ENCODE data around the gene LENEP.

Gene LENEP, protein sequence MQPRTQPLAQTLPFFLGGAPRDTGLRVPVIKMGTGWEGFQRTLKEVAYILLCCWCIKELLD

DNA sequence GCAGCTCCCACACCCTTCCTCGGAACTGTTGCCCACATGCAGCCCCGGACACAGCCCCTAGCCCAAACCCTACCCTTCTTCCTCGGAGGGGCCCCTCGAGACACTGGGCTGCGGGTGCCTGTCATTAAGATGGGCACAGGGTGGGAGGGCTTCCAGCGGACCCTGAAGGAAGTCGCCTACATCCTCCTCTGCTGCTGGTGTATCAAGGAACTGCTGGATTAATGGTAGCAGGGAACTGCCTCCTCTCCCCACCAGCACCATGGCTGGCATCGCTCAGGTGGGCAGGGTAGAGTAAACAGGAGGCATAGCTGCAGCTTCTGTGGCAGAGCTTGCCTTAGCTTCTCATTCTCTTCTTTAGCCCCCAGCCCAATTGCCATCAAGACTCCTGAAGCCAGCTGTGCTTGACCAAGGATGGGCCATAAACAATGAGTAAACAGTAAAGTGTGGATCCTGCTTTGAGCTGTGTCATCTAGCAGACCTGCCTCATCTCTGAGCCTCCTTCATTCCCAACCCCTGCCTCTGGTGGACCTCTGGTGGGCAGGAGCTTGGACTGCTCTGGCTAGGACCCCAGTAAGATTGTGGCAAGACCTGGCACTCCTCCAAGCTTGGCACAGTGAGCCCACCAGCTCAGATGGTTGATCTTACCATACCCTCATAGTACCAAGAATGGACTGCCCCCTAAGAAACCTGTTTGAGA, at the start of gene LENEP:
Gene LENEP, plus strand, starts transcription at position 15 of the 697 bp plus-strand sequence. Its CDS starts 22 bp downstream, at position 37.
- DNase-seq (ENCODE audit: low read depth) = no peak
- TF ChIP-seq, protein P1, sequence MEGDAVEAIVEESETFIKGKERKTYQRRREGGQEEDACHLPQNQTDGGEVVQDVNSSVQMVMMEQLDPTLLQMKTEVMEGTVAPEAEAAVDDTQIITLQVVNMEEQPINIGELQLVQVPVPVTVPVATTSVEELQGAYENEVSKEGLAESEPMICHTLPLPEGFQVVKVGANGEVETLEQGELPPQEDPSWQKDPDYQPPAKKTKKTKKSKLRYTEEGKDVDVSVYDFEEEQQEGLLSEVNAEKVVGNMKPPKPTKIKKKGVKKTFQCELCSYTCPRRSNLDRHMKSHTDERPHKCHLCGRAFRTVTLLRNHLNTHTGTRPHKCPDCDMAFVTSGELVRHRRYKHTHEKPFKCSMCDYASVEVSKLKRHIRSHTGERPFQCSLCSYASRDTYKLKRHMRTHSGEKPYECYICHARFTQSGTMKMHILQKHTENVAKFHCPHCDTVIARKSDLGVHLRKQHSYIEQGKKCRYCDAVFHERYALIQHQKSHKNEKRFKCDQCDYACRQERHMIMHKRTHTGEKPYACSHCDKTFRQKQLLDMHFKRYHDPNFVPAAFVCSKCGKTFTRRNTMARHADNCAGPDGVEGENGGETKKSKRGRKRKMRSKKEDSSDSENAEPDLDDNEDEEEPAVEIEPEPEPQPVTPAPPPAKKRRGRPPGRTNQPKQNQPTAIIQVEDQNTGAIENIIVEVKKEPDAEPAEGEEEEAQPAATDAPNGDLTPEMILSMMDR (conservative IDR thresholded peaks at IDR 0.05; ENCODE audit: low read depth, low read length) = no peak
- no peak within 1 kb of the TSS for H3K4me3 ChIP-seq (ENCODE audit: low read length)

DNA sequence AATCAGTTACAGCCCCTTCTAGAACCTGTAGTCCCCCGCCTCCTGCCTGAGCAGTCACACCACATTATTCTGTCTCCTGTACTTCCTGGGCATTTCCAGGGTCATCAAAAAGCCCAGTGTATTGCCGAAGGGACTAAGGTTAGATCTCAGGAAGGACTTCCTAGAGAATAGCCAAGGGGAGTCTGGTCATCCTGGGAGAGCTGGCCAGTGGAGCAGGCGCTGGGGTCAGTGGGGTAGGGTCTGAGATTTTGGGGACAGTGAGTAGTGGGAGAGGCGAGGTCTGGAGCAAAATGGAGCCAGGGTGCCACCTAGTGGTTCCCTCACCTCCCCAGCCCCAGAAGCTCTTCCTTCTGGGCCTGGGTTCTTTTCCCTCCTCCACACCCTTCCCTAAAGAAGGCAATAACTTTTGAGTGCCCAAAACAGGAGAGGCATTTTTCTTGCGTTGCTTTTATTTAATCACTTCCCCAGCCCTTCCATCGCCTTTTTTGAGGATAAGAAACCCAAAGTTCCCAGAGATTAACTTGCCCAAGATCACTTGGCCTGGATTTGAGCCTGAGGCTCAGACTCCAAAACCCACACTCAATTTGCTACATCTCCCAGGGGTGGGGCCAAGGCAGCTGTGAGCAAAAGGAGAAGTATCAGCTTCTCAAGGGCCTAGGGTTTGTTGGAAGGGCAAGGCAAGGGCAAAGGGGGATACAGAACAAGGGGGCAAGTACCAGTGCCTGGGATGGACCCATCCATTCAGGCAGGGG, 49.6 kb upstream of the LENEP start:
- TF ChIP-seq, protein P1 (conservative IDR thresholded peaks at IDR 0.05; ENCODE audit: low read depth, low read length) = peak; percentile 90
- no peak overlapping the region for H3K4me3 ChIP-seq (ENCODE audit: low read length)
- DNase-seq (ENCODE audit: low read depth) = no peak

DNA sequence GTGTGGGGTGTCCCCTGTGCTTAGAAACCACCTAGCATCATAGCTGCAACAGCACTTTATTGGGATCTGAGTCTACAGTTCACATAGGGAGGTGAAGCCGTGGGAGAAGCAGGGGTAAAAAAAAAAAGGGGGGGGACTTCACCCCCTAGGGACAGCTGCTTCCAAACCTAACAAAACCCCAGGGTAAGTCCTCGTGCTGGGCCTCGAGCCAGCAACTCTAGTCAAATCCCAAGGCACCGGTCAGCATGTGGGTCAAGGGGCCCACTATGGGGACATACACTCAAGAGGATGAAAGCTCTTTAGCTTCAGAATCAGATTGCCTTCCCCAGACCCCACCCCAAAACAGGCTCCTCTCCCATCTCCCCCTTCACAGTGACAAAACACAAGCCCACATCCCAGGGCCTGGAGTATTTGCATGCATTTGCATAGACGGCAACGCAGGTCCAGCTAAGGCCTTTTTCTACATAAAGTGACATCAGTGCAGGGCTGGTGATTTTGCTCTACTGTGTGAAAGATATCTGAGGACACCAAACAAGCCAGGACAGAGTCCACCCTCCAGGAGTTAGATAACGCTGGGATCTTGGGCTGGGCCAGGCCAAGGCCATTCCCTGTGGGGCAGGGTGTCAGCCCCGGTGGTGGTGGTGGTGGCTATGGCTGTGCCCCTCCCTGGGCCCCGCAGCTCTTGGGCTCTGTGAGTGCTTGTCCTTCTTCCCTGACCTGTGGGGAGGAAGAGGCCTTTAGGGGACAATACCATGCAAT, 48.8 kb upstream of the LENEP start:
- no peak overlapping the region for H3K4me3 ChIP-seq (ENCODE audit: low read length)
- no peak for DNase-seq (ENCODE audit: low read depth)
- TF ChIP-seq, protein P1 (conservative IDR thresholded peaks at IDR 0.05; ENCODE audit: low read depth, low read length) = no peak

DNA sequence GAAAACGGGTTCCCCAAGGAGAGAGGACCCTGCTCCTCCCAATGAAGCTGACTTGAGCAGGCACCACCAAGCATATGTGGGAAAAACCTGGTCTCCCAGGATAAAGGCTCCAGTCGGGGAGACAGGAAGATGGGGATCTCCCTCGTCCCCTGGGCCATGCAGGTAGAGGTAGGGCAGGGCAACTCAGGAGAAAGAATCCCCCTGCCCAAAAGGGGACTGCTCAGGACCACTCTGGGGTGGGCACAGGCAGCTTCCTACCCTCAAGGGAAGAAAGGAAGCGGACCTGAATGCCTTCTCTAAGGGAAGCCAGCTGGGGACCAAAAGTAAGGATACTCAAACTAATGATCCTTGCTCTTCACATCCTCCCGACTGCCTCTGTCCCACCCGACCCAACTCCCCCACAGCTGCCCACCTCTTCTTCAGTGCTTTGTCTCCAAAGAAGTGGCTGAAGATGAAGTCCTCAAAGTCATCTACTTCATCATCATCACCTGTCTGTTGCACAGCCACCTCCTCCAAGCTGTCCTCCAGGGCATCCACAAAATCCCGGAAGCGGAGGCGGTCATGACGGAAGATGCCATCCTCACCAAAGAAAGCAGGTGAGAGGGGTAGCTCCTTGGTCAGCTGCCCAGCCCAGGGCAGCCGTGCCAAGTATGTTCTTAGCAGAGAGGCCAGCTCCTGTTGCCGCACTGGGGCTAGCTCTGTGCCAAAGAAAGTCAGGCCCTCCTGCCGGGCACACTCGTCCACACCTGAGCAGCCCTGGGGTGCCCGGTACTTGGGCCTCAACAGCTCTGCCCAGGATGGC, 48.0 kb upstream of the LENEP start:
- TF ChIP-seq, protein P1 (conservative IDR thresholded peaks at IDR 0.05; ENCODE audit: low read depth, low read length) = no peak
- no peak overlapping the region for H3K4me3 ChIP-seq (ENCODE audit: low read length)
- DNase-seq (ENCODE audit: low read depth) = no peak

DNA sequence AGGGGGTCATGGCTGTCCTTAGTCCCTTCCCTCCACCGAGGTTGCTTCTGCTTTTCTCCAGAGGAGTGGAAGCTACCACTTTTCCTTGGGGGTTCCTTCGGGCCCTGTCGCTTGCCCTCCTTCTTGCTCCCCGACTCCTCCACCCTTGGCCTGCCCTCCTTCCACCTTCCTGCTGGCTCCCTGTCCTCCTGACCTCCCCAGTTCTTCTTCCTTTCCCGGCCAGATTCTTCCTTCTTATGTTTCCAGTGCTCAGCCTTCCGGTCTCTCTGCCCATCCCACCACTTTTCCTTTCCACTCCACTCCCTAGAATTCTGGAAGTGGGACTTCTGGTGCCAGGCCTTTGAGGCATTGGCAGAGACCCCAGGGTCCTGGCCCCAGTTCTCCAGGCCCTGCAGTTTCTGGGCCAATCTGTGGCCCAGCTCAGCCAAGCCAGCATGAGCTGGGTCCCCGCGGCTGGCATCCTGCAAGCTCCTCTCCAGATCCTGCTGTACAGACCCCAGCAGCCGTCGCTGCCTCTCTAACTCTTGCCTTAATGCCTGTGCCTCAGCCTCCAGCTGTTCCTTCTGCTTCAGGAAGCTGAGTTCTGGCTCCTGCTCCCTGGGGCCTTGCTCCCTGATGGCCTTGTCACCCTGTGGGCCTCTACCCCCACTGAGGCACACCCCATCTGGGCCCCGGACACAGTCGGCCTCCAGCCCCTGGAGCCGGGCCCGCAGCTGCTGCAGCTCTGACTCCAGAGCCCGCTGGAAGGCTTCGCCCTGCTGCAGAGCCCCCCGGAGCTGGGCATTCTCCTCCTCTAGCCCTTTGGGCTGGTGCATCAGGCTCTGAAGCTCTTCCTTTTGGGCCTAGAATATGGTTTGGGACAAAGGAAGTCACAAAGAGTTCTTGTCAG, 47.2 kb upstream of the LENEP start:
- DNase-seq (ENCODE audit: low read depth) = no peak
- TF ChIP-seq, protein P1 (conservative IDR thresholded peaks at IDR 0.05; ENCODE audit: low read depth, low read length) = no peak
- no peak overlapping the region for H3K4me3 ChIP-seq (ENCODE audit: low read length)

DNA sequence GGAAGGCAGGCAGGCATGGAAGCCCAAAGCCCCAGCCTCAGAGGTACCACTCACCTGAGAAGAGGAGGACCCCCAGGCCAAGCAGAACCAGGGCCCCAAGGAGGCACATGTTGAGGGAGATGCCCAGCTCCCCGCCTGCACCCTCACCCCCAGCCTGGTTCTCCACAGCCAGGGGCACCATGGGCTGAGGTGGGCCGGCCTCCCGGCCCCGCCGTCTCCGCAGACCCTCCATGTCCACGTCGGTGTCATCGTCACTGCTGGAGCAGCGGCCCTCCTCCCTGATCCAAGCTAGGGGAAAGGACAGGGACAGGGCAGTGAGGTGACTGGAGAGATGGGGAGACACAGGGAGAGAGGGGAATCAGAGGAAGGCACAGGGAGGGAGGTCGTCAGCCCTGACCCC, 45.3 kb upstream of the LENEP start:
- DNase-seq (ENCODE audit: low read depth) = no peak
- H3K4me3 ChIP-seq (ENCODE audit: low read length) = no peak overlapping the region
- TF ChIP-seq, protein P1 (conservative IDR thresholded peaks at IDR 0.05; ENCODE audit: low read depth, low read length) = no peak

Measured in retinal pigment epithelial cell (primary cell).